Endodermal cell (in vitro differentiated cells): ENCODE results near the gene PDHB. TPM values are rescaled to one million over a fixed set of nuclear protein-coding genes. Genes with fewer than 3 reads are reported as not detected.

Experiments used
- DNase-seq: peaks from one replicate; pipeline ENCODE4 v3.0.0-alpha.2; 2017
- H3K27ac ChIP-seq: 2 replicates; pipeline ENCODE4 v1.5.1; 2013; ENCODE audit warnings: mild to moderate bottlenecking, low read depth, low read length, moderate library complexity
- H3K27me3 ChIP-seq: 2 replicates; pipeline ENCODE4 v1.6.1; 2013; ENCODE audit warnings: mild to moderate bottlenecking, low read length, moderate library complexity; ENCODE audit not compliant: insufficient read depth, control insufficient read depth, poor library complexity, severe bottlenecking
- H3K36me3 ChIP-seq: 2 replicates; pipeline ENCODE4 v1.7.0; 2013; ENCODE audit warnings: mild to moderate bottlenecking, low read length, moderate library complexity; ENCODE audit not compliant: control insufficient read depth, insufficient read depth
- H3K4me1 ChIP-seq: one replicate; pipeline ENCODE4 v1.7.0; 2013; ENCODE audit warnings: low read length; ENCODE audit not compliant: control insufficient read depth, insufficient read depth
- H3K4me3 ChIP-seq: 2 replicates; pipeline ENCODE4 v1.5.1; 2013; ENCODE audit warnings: mild to moderate bottlenecking, low read length, moderate library complexity
- H3K9ac ChIP-seq: 2 replicates; pipeline ENCODE4 v1.6.1; 2013; ENCODE audit warnings: mild to moderate bottlenecking, low read length, moderate library complexity; ENCODE audit not compliant: poor library complexity, severe bottlenecking; ENCODE audit errors: extremely low read depth
- H3K9me3 ChIP-seq: 2 replicates; pipeline ENCODE4 v1.6.1; 2013; ENCODE audit warnings: mild to moderate bottlenecking, low read length, moderate library complexity; ENCODE audit not compliant: control insufficient read depth
- H3K27ac Mint-ChIP-seq: 2 replicates; pipeline ENCODE4 v1.8.0; 2020; ENCODE audit warnings: mixed read lengths
- H3K27me3 Mint-ChIP-seq: 2 replicates; pipeline ENCODE4 v1.8.0; 2021; ENCODE audit warnings: mild to moderate bottlenecking, mixed read lengths; ENCODE audit not compliant: insufficient read depth
- H3K36me3 Mint-ChIP-seq: 2 replicates; pipeline ENCODE4 v1.8.0; 2020; ENCODE audit warnings: low read depth, mixed read lengths
- H3K4me1 Mint-ChIP-seq: 2 replicates; pipeline ENCODE4 v1.8.0; 2020; ENCODE audit warnings: mixed read lengths
- H3K4me3 Mint-ChIP-seq: 2 replicates; pipeline ENCODE4 v1.8.0; 2020; ENCODE audit warnings: mild to moderate bottlenecking, moderate library complexity, mixed read lengths
- H3K9me3 Mint-ChIP-seq: 2 replicates; pipeline ENCODE4 v1.8.0; 2020; ENCODE audit warnings: mild to moderate bottlenecking, mixed read lengths
- CTCF ChIP-seq: fragments of 200-600 bp; sonication (generic); conservative IDR thresholded peaks from 2 replicates; pipeline ENCODE4 v1.5.0; 2021; ENCODE audit warnings: antibody characterized with exemption, mild to moderate bottlenecking
- WGBS, 2 experiments: methylation state at CpG; one replicate each; pipeline versions ENCODE4 v1.1.5 to v1.1.7; 2013; ENCODE audit warnings: missing lambda C conversion rate in 2 of 2, mixed read lengths in 1 of 2; ENCODE audit not compliant: insufficient coverage in 1 of 2, insufficient read length in 1 of 2; 5-methylcytosine and 5-hydroxymethylcytosine counted together
- long read RNA-seq, 4 experiments: library from polyadenylated mRNA in 2 of 4; library from RNA in 1 of 4; library from capped mRNA in 1 of 4; stranded (forward) in 3 of 4; unstranded in 1 of 4; transcript quantifications; one replicate each; pipeline ENCODE4 v2.0.0, GENCODE V29; 2020 to 2021; ENCODE audit warnings: inconsistent platforms in 1 of 4
- polyA plus RNA-seq, 2 experiments: library from polyadenylated mRNA; stranded (reverse); fragments of 50-300 nt; gene quantifications; one replicate each; pipeline ENCODE4 v1.2.3, GENCODE V29; 2013
- total RNA-seq, 2 donors: library from RNA; stranded (reverse); fragmentation: NEBNext Ultra II Directional in 1 of 2; extraction: Animal tissue kit (Norgen Biotek cat#: 25700) in 1 of 2; gene quantifications; 2 replicates in 1 of 2; 3 replicates in 1 of 2; pipeline ENCODE4 v1.2.1, GENCODE V29; 2021

The PDHB gene
- 100 to 1,000 TPM; 127 to 159 TPM for total RNA-seq
- polyA plus RNA-seq (2013, experiment 1 of 2) = 108 TPM
- 102 TPM for polyA plus RNA-seq (2013, experiment 2 of 2)
- long read RNA-seq, experiment 1, transcript PDHB-203 (9 exons, 1,535 nt) = minor isoform, 16 of 112 reads
- long read RNA-seq, experiment 1, transcript PDHB-201 (10 exons, 1,527 nt) = major isoform, 45 of 112 reads
- long read RNA-seq, experiment 1, partial matches to known transcripts = 26 of 112 reads
- long read RNA-seq, experiment 1, other reads (novel, unspliced or antisense) = 25 of 112 reads
- long read RNA-seq, experiment 2, transcript PDHB-201 (10 exons, 1,527 nt) = major isoform, 362 of 383 reads
- long read RNA-seq, experiment 2, transcript PDHB-203 (9 exons, 1,535 nt) = minor isoform, 5 of 383 reads
- long read RNA-seq, experiment 2, partial matches to known transcripts = 10 of 383 reads
- long read RNA-seq, experiment 2, other reads (novel, unspliced or antisense) = 5 of 383 reads
- long read RNA-seq, experiment 3, transcript PDHB-201 (10 exons, 1,527 nt) = major isoform, 707 of 754 reads
- long read RNA-seq, experiment 3, transcript PDHB-204 (10 exons, 1,616 nt) = minor isoform, 9 of 754 reads
- long read RNA-seq, experiment 3, transcript PDHB-203 (9 exons, 1,535 nt) = minor isoform, 10 of 754 reads
- long read RNA-seq, experiment 3, partial matches to known transcripts = 8 of 754 reads
- long read RNA-seq, experiment 3, other reads (novel, unspliced or antisense) = 16 of 754 reads
- long read RNA-seq, experiment 4, transcript PDHB-201 (10 exons, 1,527 nt) = major isoform, 1,011 of 1,058 reads
- long read RNA-seq, experiment 4, transcript PDHB-203 (9 exons, 1,535 nt) = minor isoform, 8 of 1,058 reads
- long read RNA-seq, experiment 4, partial matches to known transcripts = 19 of 1,058 reads
- long read RNA-seq, experiment 4, other reads (novel, unspliced or antisense) = 14 of 1,058 reads

GRCh38 chr3:58433400-58434167 is at the start of gene PDHB:
Gene PDHB, minus strand, starts transcription at chr3:58433832. Its CDS starts 23 bp downstream, at chr3:58433809.
- peaks cover 38% of the 10 kb centered on the region for H3K36me3 ChIP-seq
- H3K9me3 Mint-ChIP-seq = no peaks in the 10 kb centered on the region
- peak within 1 kb of the TSS; percentile 99 for H3K4me3 ChIP-seq
- no peak for TF ChIP-seq CTCF
- H3K9me3 ChIP-seq = peaks cover 5% of the 10 kb centered on the region
- peaks cover 37% of the 10 kb centered on the region for H3K4me1 Mint-ChIP-seq
- H3K4me3 Mint-ChIP-seq = peak within 1 kb of the TSS; percentile 90
- peaks cover 37% of the 10 kb centered on the region for H3K36me3 Mint-ChIP-seq
- no peaks in the 10 kb centered on the region for H3K27me3 ChIP-seq
- DNase-seq = peak; percentile 97
- peaks cover 14% of the 10 kb centered on the region for H3K4me1 ChIP-seq
- WGBS, 2 experiments = 0% methylated on average over 44 to 67 of the region's 67 CpGs
- H3K27me3 Mint-ChIP-seq = no peaks in the 10 kb centered on the region
- peak within 1 kb of the TSS; percentile 95 for H3K27ac ChIP-seq
- peak within 1 kb of the TSS; percentile 98 for H3K27ac Mint-ChIP-seq
- H3K9ac ChIP-seq = peak within 1 kb of the TSS; percentile 86

DNA sequence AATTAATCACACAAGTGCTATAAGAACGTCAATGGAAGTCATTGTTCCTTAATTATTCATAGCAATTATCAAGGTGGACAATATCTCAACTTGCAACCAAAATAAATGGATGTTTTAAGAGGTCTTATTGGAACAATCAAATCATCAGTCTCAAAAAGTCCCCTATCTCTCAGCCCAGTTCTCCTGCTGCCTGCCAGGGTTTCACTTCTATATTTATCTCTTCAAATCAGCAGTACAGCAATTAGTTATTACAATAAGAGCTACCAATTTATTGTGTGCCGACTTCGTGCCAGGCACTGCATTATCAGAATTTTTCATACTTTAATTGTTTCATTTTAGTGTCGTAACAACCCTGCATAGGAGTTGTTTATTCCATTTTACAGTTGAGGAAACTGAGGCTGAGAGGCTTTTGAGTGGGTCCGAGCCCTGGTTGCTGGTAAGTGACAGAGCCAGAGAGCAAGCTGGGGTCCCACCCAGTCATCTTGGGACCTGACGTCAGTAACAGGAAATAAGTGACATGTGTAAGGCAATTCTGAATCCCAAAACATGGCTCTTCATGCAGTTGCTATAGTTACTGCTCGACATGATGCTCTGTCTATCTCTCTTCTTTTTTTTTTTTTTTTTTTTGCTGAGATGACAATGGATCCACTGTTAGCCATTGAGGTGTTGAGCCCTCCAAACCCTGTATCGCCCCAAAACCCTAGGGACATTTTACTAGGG is 49.4 kb upstream of the PDHB start:
- Mint-ChIP-seq H3K4me1 (peaks cover 16% of the 10 kb centered on the region), H3K27me3 (peaks cover 40% of the 10 kb centered on the region), H3K9me3 (peaks cover 16% of the 10 kb centered on the region), H3K27ac (no peak overlapping the region), H3K36me3 (no peaks in the 10 kb centered on the region), H3K4me3 (no peak overlapping the region)
- H3K36me3 ChIP-seq = no peaks in the 10 kb centered on the region
- no peak overlapping the region for H3K9ac ChIP-seq
- H3K9me3 ChIP-seq = peaks cover 21% of the 10 kb centered on the region
- H3K4me3 ChIP-seq = no peak overlapping the region
- H3K27ac ChIP-seq = no peak overlapping the region
- no peak for TF ChIP-seq CTCF
- H3K27me3 ChIP-seq = no peaks in the 10 kb centered on the region
- 92 to 94% methylated on average over 3 to 7 of the region's 8 CpGs for WGBS, 2 experiments
- no peak for DNase-seq
- H3K4me1 ChIP-seq = peaks cover 2% of the 10 kb centered on the region
